ENCODE measurements around the gene GALNT13. TPM values are rescaled to one million over a fixed set of nuclear protein-coding genes. Genes with fewer than 3 reads are reported as not detected.

Gene GALNT13
- polyA plus RNA-seq, 3 donors: not detected

GRCh38 chr2:154488801-154489200 is 617.1 kb downstream of the GALNT13 start:
- Mint-ChIP-seq H3K4me1 (peaks cover 1% of the 10 kb centered on the region), H3K4me3 (no peak overlapping the region), H3K36me3 (no peaks in the 10 kb centered on the region), H3K27ac (no peak overlapping the region), H3K27me3 (ENCODE audit: low read depth in 3 of 3) (no peaks in the 10 kb centered on the region), H3K9me3 (peaks cover 0 to 7% (median 2%) of the 10 kb centered on the region in 7 donors)
- Histone ChIP-seq H3K4me3 (replicated peaks in 1 of 3; ENCODE audit: low read depth in 2 of 3, low read length in 3 of 3) (no peak overlapping the region), H3K27me3 (ENCODE audit: control insufficient read depth in 2 of 2, insufficient read depth in 2 of 2, low read length in 2 of 2) (no peaks in the 10 kb centered on the region), H3K27ac (ENCODE audit: low read depth in 1 of 2, low read length in 2 of 2) (no peak overlapping the region), H3K4me2 (replicated peaks; ENCODE audit: extremely low read depth, low read length, poor library complexity, severe bottlenecking) (no peak overlapping the region), H3K4me1 (ENCODE audit: control insufficient read depth in 1 of 2, insufficient read depth in 2 of 2, low read length in 2 of 2) (no peaks in the 10 kb centered on the region), H4K20me1 (ENCODE audit: insufficient read depth, low read length) (no peaks in the 10 kb centered on the region), H3K36me3 (replicated peaks in 1 of 2; ENCODE audit: control insufficient read depth in 1 of 2, insufficient read depth in 2 of 2, low read length in 2 of 2) (no peaks in the 10 kb centered on the region), H2AFZ (ENCODE audit: insufficient read depth, low read depth, low read length, poor library complexity, severe bottlenecking) (no peak overlapping the region), H3K9ac (ENCODE audit: insufficient read depth, low read length, poor library complexity, severe bottlenecking) (no peak overlapping the region), H3K9me3 (replicated peaks in 1 of 2; ENCODE audit: control insufficient read depth in 1 of 2, insufficient read depth in 1 of 2, low read length in 2 of 2) (no peaks in the 10 kb centered on the region), H3K79me2 (ENCODE audit: insufficient read depth, low read length) (no peaks in the 10 kb centered on the region)
- no peak for DNase-seq
- intact Hi-C loops (cut with micrococcal nuclease): no loop called here
- 100% methylated on average over 2 of the region's 4 CpGs for WGBS (ENCODE audit: insufficient coverage)
- TF ChIP-seq, protein P1, sequence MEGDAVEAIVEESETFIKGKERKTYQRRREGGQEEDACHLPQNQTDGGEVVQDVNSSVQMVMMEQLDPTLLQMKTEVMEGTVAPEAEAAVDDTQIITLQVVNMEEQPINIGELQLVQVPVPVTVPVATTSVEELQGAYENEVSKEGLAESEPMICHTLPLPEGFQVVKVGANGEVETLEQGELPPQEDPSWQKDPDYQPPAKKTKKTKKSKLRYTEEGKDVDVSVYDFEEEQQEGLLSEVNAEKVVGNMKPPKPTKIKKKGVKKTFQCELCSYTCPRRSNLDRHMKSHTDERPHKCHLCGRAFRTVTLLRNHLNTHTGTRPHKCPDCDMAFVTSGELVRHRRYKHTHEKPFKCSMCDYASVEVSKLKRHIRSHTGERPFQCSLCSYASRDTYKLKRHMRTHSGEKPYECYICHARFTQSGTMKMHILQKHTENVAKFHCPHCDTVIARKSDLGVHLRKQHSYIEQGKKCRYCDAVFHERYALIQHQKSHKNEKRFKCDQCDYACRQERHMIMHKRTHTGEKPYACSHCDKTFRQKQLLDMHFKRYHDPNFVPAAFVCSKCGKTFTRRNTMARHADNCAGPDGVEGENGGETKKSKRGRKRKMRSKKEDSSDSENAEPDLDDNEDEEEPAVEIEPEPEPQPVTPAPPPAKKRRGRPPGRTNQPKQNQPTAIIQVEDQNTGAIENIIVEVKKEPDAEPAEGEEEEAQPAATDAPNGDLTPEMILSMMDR (IDR thresholded peaks at IDR 0.05): no peak

- peaks cover 1% of the 10 kb centered on the region for H3K4me1 Mint-ChIP-seq
- WGBS (ENCODE audit: insufficient coverage): no CpG with 5 or more reads among the region's 3 CpGs
- no peak for DNase-seq
- no peak overlapping the region for H3K27ac ChIP-seq (ENCODE audit: low read depth in 1 of 2, low read length in 2 of 2)
- H3K4me3 Mint-ChIP-seq: no peak overlapping the region
- intact Hi-C loops (cut with micrococcal nuclease): no loop called here
- H3K9me3 Mint-ChIP-seq: peaks cover 0 to 8% (median 2%) of the 10 kb centered on the region in 7 donors
- no peak overlapping the region for H2AFZ ChIP-seq (ENCODE audit: insufficient read depth, low read depth, low read length, poor library complexity, severe bottlenecking)
- no peaks in the 10 kb centered on the region for H3K9me3 ChIP-seq (replicated peaks in 1 of 2; ENCODE audit: control insufficient read depth in 1 of 2, insufficient read depth in 1 of 2, low read length in 2 of 2)
- TF ChIP-seq, protein P1 (IDR thresholded peaks at IDR 0.05): no peak
- no peaks in the 10 kb centered on the region for H4K20me1 ChIP-seq (ENCODE audit: insufficient read depth, low read length)
- H3K4me3 ChIP-seq (replicated peaks in 1 of 3; ENCODE audit: low read depth in 2 of 3, low read length in 3 of 3): no peak overlapping the region
- H3K79me2 ChIP-seq (ENCODE audit: insufficient read depth, low read length): no peaks in the 10 kb centered on the region
- no peaks in the 10 kb centered on the region for H3K4me1 ChIP-seq (ENCODE audit: control insufficient read depth in 1 of 2, insufficient read depth in 2 of 2, low read length in 2 of 2)
- H3K27ac Mint-ChIP-seq: no peak overlapping the region
- no peaks in the 10 kb centered on the region for H3K27me3 Mint-ChIP-seq (ENCODE audit: low read depth in 3 of 3)
- H3K36me3 ChIP-seq (replicated peaks in 1 of 2; ENCODE audit: control insufficient read depth in 1 of 2, insufficient read depth in 2 of 2, low read length in 2 of 2): no peaks in the 10 kb centered on the region
- H3K27me3 ChIP-seq (ENCODE audit: control insufficient read depth in 2 of 2, insufficient read depth in 2 of 2, low read length in 2 of 2): no peaks in the 10 kb centered on the region
- no peak overlapping the region for H3K9ac ChIP-seq (ENCODE audit: insufficient read depth, low read length, poor library complexity, severe bottlenecking)
- H3K4me2 ChIP-seq (replicated peaks; ENCODE audit: extremely low read depth, low read length, poor library complexity, severe bottlenecking): no peak overlapping the region
- no peaks in the 10 kb centered on the region for H3K36me3 Mint-ChIP-seq
Measured at GRCh38 chr2:154489266-154489858, 617.6 kb downstream of the GALNT13 start.

All from CD14-positive monocyte (primary cell).